Measurements from ENCODE around the gene TNS1. TPM values are rescaled to one million over a fixed set of nuclear protein-coding genes. Genes with fewer than 3 reads are reported as not detected.
A peak's percentile ranks its signal among the peaks of the same experiment; 100 is the strongest.

TNS1 gene
- total and polyA plus RNA-seq, 8 donors: 139 to 327 (median 159) TPM

- DNase-seq (no peak), ATAC-seq (no peak)
- Histone ChIP-seq H3K36me3 (no peaks in the 10 kb centered on the region), H3K27ac (no peak overlapping the region), H3K9me3 (no peaks in the 10 kb centered on the region), H3K27me3 (no peaks in the 10 kb centered on the region), H3K4me1 (peaks cover 17 to 22% of the 10 kb centered on the region in 2 donors), H3K4me3 (no peak overlapping the region)
- TF ChIP-seq CTCF (IDR thresholded peaks at IDR 0.05): no peak
- intact Hi-C loops (cut with DNase I): no loop called here
These were observed 44.5 kb downstream of the TNS1 start for GRCh38 chr2:217958206-217958883.

GRCh38 chr2:217956586-217957457, 46.0 kb downstream of the TNS1 start:
- TF ChIP-seq CTCF (IDR thresholded peaks at IDR 0.05): no peak
- no peaks in the 10 kb centered on the region for H3K27me3 ChIP-seq
- no peaks in the 10 kb centered on the region for H3K9me3 ChIP-seq
- peak overlapping the region in 1 of 2 donors; percentile 13 for H3K27ac ChIP-seq
- DNase-seq (no peak), ATAC-seq (no peak)
- H3K4me3 ChIP-seq: no peak overlapping the region
- H3K36me3 ChIP-seq: no peaks in the 10 kb centered on the region
- intact Hi-C loops (cut with DNase I): no loop called here
- H3K4me1 ChIP-seq: peaks cover 23 to 29% of the 10 kb centered on the region in 2 donors

GRCh38 chr2:217955881-217956493, 46.8 kb downstream of the TNS1 start:
- no peak for TF ChIP-seq CTCF (IDR thresholded peaks at IDR 0.05)
- DNase-seq (no peak), ATAC-seq (no peak)
- intact Hi-C loops (cut with DNase I): no loop called here
- peaks cover 23 to 37% of the 10 kb centered on the region in 2 donors for H3K4me1 ChIP-seq
- no peaks in the 10 kb centered on the region for H3K27me3 ChIP-seq
- H3K4me3 ChIP-seq: no peak overlapping the region
- H3K36me3 ChIP-seq: no peaks in the 10 kb centered on the region
- H3K27ac ChIP-seq: no peak overlapping the region
- H3K9me3 ChIP-seq: no peaks in the 10 kb centered on the region

GRCh38 chr2:217954971-217955740, 47.6 kb downstream of the TNS1 start:
- Histone ChIP-seq H3K4me1 (peaks cover 25 to 45% of the 10 kb centered on the region in 2 donors), H3K4me3 (no peak overlapping the region), H3K9me3 (no peaks in the 10 kb centered on the region), H3K36me3 (no peaks in the 10 kb centered on the region), H3K27me3 (no peaks in the 10 kb centered on the region), H3K27ac (no peak overlapping the region)
- DNase-seq: peak in 1 of 4 donors; percentile 68
- peak; percentile 4 for ATAC-seq
- no peak for TF ChIP-seq CTCF (IDR thresholded peaks at IDR 0.05)
- intact Hi-C loops (cut with DNase I): no loop called here
